SK-N-SH (cell line): Measurements from ENCODE around the gene ACACA.

ENCODE experiments used
- CHD2 ChIP-seq: fragments of 150-350 bp; IDR thresholded peaks from 2 replicates; pipeline ENCODE4 v1.6.1; 2018; ENCODE audit warnings: low read length; ENCODE audit not compliant: partially characterized antibody
- CTCF ChIP-seq: fragments of 200-600 bp; sonication (generic); IDR thresholded peaks from 2 replicates; pipeline ENCODE4 v1.6.1; 2017; ENCODE audit warnings: antibody characterized with exemption, mild to moderate bottlenecking, moderate library complexity
- EP300 ChIP-seq, 2 experiments: IDR thresholded peaks; 2 replicates each; pipeline versions ENCODE4 v1.4.0 to v1.6.1; 2012; ENCODE audit warnings: borderline replicate concordance in 1 of 2, low read depth in 1 of 2, low read length in 1 of 2
- EZH2phosphoT487 ChIP-seq: fragments of 200-600 bp; sonication (generic); IDR thresholded peaks from 2 replicates; pipeline ENCODE4 v1.6.1; 2017; ENCODE audit warnings: low read depth, mixed run types, mild to moderate bottlenecking, antibody characterized with exemption, moderate library complexity, borderline replicate concordance
- FOXM1 ChIP-seq: IDR thresholded peaks from 2 replicates; pipeline ENCODE4 v1.4.0; 2012; ENCODE audit warnings: low read depth, mild to moderate bottlenecking
- GABPA ChIP-seq: IDR thresholded peaks from 2 replicates; pipeline ENCODE4 v1.4.0; 2012; ENCODE audit warnings: low read depth, mild to moderate bottlenecking
- GATA2 ChIP-seq: sonication (generic); formaldehyde crosslinking; IDR thresholded peaks from 2 replicates; pipeline ENCODE4 v1.5.0; 2020; ENCODE audit warnings: mild to moderate bottlenecking, missing genetic modification reagents
- IRF3 ChIP-seq: fragments of 150-350 bp; IDR thresholded peaks from 2 replicates; pipeline ENCODE4 v1.6.1; 2016; ENCODE audit warnings: mild to moderate bottlenecking, low read depth, low read length
- MAX ChIP-seq: IDR thresholded peaks from 2 replicates; pipeline ENCODE4 v1.4.0; 2012; ENCODE audit warnings: low read depth
- POLR2AphosphoS5 ChIP-seq: IDR thresholded peaks from 2 replicates; pipeline ENCODE4 v1.6.1; 2012; ENCODE audit warnings: low read depth, low read length
- RXRA ChIP-seq: IDR thresholded peaks from 2 replicates; pipeline ENCODE4 v1.4.0; 2012; ENCODE audit warnings: low read depth, mild to moderate bottlenecking, borderline replicate concordance
- SMC3 ChIP-seq: IDR thresholded peaks from 2 replicates; pipeline ENCODE4 v1.6.1; 2012; ENCODE audit warnings: low read depth, low read length, improper control_type of control experiment
- TAF1 ChIP-seq: IDR thresholded peaks from 2 replicates; pipeline ENCODE4 v1.6.1; 2012; ENCODE audit warnings: low read depth, mild to moderate bottlenecking, low read length, moderate library complexity, borderline replicate concordance

- no peak for TF ChIP-seq SMC3
- no peak for TF ChIP-seq EZH2phosphoT487
- no peak for TF ChIP-seq CTCF
- no peak for TF ChIP-seq IRF3
- no peak for TF ChIP-seq TAF1
- TF ChIP-seq CHD2 = no peak
- no peak for TF ChIP-seq FOXM1
- TF ChIP-seq POLR2AphosphoS5 = no peak
- no peak for TF ChIP-seq GATA2 (CRISPR knock-in tag)
- TF ChIP-seq GABPA = no peak
- TF ChIP-seq MAX = no peak
- no peak for TF ChIP-seq EP300 (IDR thresholded peaks at IDR 0.05; ENCODE audit: borderline replicate concordance in 1 of 2, low read depth in 1 of 2, low read length in 1 of 2)
- no peak for TF ChIP-seq RXRA
Observed at GRCh38 chr17:37360632-37361031, 46.0 kb downstream of the ACACA start.
